Activated CD4-positive, CD25-positive, alpha-beta regulatory T cell (primary cell): ENCODE data around the gene NKRF.

ENCODE experiments used
- DNase-seq, 4 experiments: peaks; one replicate each; lab custom pipeline; 2025; lab: John Stamatoyannopoulos, UW

The NKRF gene

DNA sequence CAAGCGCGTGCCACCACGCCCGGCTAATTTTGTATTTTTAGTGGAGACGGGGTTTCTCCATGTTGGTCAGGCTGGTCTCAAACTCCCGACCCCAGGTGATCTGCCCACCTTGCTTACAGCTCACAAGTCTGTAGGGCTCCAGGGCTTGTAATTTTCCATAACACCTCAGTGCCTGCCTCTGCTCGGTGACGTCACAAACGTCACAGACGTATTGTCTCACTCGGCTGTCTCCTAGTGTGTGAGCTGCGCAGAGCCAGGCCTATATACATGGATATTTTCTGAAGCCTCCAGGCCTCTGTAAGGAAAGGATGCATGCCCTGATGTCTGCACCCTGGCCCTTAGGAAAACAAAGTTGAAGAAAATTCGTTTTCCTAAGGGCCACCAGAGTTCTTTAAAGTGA lies 8.6 kb upstream of the NKRF start:
- DNase-seq = no peak

- no peak for DNase-seq
These were observed 780 bp upstream of the NKRF start for GRCh38 chrX:119607018-119607389.

DNA sequence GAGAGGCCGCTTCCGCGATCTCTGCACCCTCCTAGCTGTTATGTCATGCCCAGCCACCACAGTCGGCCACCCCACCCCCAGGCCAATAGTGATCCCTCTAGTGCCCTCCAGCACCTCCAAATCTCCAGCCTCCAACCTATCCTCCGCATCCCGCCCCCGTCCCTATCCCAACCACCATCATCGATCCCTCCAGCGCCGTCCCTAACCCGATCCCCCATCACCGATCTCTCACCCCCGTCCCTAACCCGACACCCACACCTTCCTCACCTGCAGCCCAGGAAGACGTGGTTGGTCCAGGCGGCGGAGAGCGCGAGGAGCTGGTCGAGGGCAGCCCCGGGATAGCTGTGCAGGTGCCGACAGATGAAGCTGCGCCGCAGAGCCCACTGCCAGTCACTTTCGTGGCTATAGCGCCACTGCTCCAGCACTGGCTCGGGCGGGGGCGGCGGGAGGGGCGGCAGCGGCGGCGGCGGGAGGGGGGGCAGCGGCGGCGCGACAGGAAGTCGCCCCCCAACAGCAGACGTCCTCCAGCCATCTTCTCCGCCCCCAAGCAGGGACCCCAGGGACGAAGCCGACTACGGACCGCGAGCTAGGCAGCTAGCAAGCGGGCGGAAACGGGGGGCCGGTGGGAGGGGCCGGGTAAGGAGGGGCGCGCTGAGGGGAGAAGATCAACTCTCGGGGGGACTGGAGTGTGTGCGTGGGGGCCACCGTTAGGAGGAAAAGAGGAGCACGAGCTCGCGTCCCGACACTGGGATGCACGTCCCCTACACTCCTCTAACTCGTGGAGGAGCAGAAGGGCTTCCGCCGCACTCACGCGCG lies 552 bp downstream of the NKRF start:
- DNase-seq = peak; percentile 5 to 38 (median 21)

GRCh38 chrX:119604766-119605463 lies 1.3 kb downstream of the NKRF start:
- DNase-seq = no peak

GRCh38 chrX:119602701-119603255 lies 3.4 kb downstream of the NKRF start:
- no peak for DNase-seq

GRCh38 chrX:119589810-119590209 lies 16.4 kb downstream of the NKRF start:
- no peak for DNase-seq

GRCh38 chrX:119583431-119584059 lies 22.7 kb downstream of the NKRF start:
- DNase-seq = no peak

- DNase-seq = no peak
These were observed 26.8 kb downstream of the NKRF start for GRCh38 chrX:119579414-119579813.

- DNase-seq = peak; percentile 73 to 76 (median 74)
These were observed 31.6 kb downstream of the NKRF start, which contains the start of gene UBE2A for GRCh38 chrX:119574394-119575266. TSS of gene UBE2A (plus strand) at chrX:119574563. CDS start at chrX:119574712, 149 bp downstream.

GRCh38 chrX:119573840-119574393 lies 32.3 kb downstream of the NKRF start:
- peak in 1 of 4 experiments; percentile 1 for DNase-seq

- DNase-seq = no peak
These were observed 33.0 kb downstream of the NKRF start for GRCh38 chrX:119573222-119573621.

DNA sequence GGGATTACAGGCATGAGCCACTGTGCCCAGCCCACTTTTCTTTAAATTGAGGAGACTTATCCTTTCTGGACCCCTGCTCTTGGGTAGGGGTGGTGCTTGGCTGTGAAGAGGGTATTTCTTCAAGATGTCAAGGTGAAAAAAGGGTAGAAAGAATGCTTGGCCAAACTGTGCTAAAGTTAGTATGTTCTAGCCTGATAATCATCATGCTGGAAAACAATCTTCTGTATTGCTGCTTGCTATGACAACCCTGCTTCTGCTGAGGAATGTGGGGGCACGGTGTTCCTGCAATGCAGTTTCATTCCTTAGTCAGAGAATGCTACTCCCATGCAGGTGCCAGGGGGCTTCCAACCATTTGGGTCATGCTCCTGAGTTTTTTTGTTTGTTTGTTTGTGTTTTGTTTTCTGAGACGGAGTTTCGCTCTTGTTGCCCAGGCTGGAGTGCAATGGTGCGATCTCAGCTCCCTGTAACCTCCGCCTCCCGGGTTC lies 35.8 kb downstream of the NKRF start:
- DNase-seq = no peak

GRCh38 chrX:119565107-119565663 lies 41.0 kb downstream of the NKRF start, which contains the start of gene STEEP1:
TSS of gene STEEP1 (minus strand) at chrX:119565409. CDS start at chrX:119565355, 54 bp downstream.
- DNase-seq = peak; percentile 49 to 74 (median 66)

- DNase-seq = no peak
These were observed 53.7 kb downstream of the NKRF start for GRCh38 chrX:119552508-119552907.

- DNase-seq = no peak
These were observed 56.8 kb downstream of the NKRF start for GRCh38 chrX:119549327-119550016.

GRCh38 chrX:119541188-119541587 lies 65.0 kb downstream of the NKRF start:
- no peak for DNase-seq

DNA sequence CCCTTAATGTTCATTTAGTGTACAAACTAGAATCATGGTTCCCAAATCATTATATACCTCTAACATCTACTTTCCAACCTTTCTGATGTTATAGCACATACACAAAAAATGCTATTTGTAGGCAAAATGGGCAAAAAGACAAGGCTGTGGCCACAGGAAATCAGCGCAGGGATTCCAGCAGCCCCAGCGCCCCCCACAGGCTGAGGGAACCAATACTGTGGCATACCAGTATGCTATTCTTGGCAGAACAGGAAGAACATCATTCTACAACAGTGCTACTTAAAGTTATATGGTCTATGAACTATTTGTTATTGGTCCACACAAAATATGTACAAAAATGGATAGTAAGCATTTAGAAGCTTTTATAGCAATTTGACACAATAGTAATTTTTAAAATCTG lies 66.4 kb downstream of the NKRF start:
- DNase-seq = no peak
